Endothelial cell of umbilical vein (primary cell): ENCODE measurements around the gene C3orf80.

Source experiments
- POLR2A ChIP-seq: IDR thresholded peaks from 2 replicates; pipeline ENCODE4 v1.6.1; 2012; ENCODE audit warnings: low read depth, mild to moderate bottlenecking, control low read depth, low read length
- POLR2AphosphoS5 ChIP-seq: IDR thresholded peaks from 2 replicates; pipeline ENCODE4 v1.6.1; 2012; ENCODE audit warnings: low read depth, mild to moderate bottlenecking, control low read depth, low read length, moderate library complexity; ENCODE audit not compliant: insufficient read depth
- TF ChIP-seq, protein P1 (sequence below), 2 donors: IDR thresholded peaks; 1 replicate in 1 of 2; 2 replicates in 1 of 2; pipeline ENCODE4 v1.5.1; 2011; ENCODE audit warnings: low read length in 2 of 2, mild to moderate bottlenecking in 2 of 2, moderate library complexity in 2 of 2, control low read depth in 1 of 2, inconsistent platforms in 1 of 2, low read depth in 1 of 2; ENCODE audit not compliant: insufficient read depth in 1 of 2; ENCODE audit errors: extremely low read depth in 1 of 2
- TF ChIP-seq, protein P2 (sequence below): IDR thresholded peaks from 2 replicates; pipeline ENCODE4 v1.6.1; 2011; ENCODE audit not compliant: insufficient read depth, insufficient read length

DNA sequence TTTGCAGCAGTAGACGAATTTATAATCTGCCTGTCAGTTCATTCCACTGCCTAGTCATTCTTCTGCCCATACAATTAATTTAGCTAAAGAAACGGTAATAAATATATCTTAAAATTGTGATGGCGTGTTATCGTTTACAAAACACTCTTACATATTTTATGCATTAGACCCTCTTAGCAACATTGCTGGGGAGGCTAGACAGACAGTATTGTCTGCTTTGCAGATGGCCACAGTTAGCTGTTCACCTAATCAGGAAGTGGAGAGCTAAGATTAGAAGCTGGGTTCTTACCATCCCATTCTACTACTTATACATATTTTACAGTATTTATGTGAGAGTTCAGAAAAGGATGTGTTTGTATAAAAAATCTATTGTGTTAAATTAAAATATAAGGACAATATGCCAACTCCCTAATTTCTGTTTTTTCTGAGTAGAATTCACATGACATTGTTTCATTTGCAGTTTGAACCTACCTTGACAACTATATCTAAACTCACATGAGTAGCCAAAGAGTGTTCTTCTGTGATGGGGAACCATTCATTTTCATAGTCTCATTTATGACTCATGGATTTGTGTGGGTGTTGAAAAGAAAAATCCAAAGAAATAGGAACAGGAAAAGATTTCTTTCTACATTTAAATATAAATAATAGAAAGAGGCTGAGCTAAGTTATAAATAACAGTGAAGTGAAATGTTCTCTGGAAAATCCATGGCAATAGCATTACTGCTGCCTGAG is 41.7 kb upstream of the C3orf80 start:
- TF ChIP-seq, protein P1, sequence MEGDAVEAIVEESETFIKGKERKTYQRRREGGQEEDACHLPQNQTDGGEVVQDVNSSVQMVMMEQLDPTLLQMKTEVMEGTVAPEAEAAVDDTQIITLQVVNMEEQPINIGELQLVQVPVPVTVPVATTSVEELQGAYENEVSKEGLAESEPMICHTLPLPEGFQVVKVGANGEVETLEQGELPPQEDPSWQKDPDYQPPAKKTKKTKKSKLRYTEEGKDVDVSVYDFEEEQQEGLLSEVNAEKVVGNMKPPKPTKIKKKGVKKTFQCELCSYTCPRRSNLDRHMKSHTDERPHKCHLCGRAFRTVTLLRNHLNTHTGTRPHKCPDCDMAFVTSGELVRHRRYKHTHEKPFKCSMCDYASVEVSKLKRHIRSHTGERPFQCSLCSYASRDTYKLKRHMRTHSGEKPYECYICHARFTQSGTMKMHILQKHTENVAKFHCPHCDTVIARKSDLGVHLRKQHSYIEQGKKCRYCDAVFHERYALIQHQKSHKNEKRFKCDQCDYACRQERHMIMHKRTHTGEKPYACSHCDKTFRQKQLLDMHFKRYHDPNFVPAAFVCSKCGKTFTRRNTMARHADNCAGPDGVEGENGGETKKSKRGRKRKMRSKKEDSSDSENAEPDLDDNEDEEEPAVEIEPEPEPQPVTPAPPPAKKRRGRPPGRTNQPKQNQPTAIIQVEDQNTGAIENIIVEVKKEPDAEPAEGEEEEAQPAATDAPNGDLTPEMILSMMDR (IDR thresholded peaks at IDR 0.05; ENCODE audit: extremely low read depth in 1 of 2, insufficient read depth in 1 of 2, low read depth in 1 of 2, low read length in 2 of 2), result no peak
- TF ChIP-seq POLR2AphosphoS5, result no peak
- TF ChIP-seq POLR2A, result no peak
- TF ChIP-seq, protein P2, sequence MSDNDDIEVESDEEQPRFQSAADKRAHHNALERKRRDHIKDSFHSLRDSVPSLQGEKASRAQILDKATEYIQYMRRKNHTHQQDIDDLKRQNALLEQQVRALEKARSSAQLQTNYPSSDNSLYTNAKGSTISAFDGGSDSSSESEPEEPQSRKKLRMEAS, result no peak
